GM12864 (cell line): ENCODE results near the gene MAPK13.

ENCODE experiments used
- DNase-seq: peaks from one replicate; pipeline ENCODE4 v3.0.0-alpha.2; 2011; ENCODE audit warnings: low read depth
- H3K4me3 ChIP-seq: 2 replicates; pipeline ENCODE4 v1.5.1; 2011; ENCODE audit warnings: mild to moderate bottlenecking, low read depth, low read length, control low read depth
- CTCF ChIP-seq: IDR thresholded peaks from 2 replicates; pipeline ENCODE4 v1.5.1; 2011; ENCODE audit warnings: low read depth, mild to moderate bottlenecking, moderate library complexity, low read length, control low read depth, inconsistent platforms; ENCODE audit errors: missing control alignments

Gene MAPK13

GRCh38 chr6:36177166-36177565 is 46.9 kb downstream of the MAPK13 start:
- no peak overlapping the region for H3K4me3 ChIP-seq
- no peak for DNase-seq
- no peak for TF ChIP-seq CTCF

GRCh38 chr6:36178544-36178943 is 48.2 kb downstream of the MAPK13 start:
- no peak overlapping the region for H3K4me3 ChIP-seq
- DNase-seq = no peak
- TF ChIP-seq CTCF = no peak

GRCh38 chr6:36180126-36180525 is 49.8 kb downstream of the MAPK13 start:
- no peak overlapping the region for H3K4me3 ChIP-seq
- no peak for DNase-seq
- TF ChIP-seq CTCF = no peak

GRCh38 chr6:36184311-36184710 is 54.0 kb downstream of the MAPK13 start:
- no peak for DNase-seq
- no peak overlapping the region for H3K4me3 ChIP-seq
- no peak for TF ChIP-seq CTCF

GRCh38 chr6:36186199-36186598 is 55.9 kb downstream of the MAPK13 start:
- no peak for DNase-seq
- no peak for TF ChIP-seq CTCF

GRCh38 chr6:36187446-36187845 is 57.1 kb downstream of the MAPK13 start:
- no peak overlapping the region for H3K4me3 ChIP-seq
- no peak for TF ChIP-seq CTCF
- no peak for DNase-seq

More at GRCh38 chr6:36186199-36186598, 55.9 kb downstream of the MAPK13 start:
- H3K4me3 ChIP-seq = no peak overlapping the region
